ENCODE results near the gene CEP41. TPM values are rescaled to one million over a fixed set of nuclear protein-coding genes. Genes with fewer than 3 reads are reported as not detected.

Gene CEP41
- total RNA-seq, 3 donors from 2014 or later: 5.9 to 8.9 (median 7.0) TPM

GRCh38 chr7:130346941-130347340 lies 93.9 kb downstream of the CEP41 start:
- intact Hi-C loops (cut with DNase I; ENCODE audit: low total_unique reads): no loop called here
- Histone ChIP-seq H3K4me3 (no peak overlapping the region), H3K27me3 (no peaks in the 10 kb centered on the region), H3K27ac (no peak overlapping the region), H3K36me3 (no peaks in the 10 kb centered on the region), H3K9me3 (no peaks in the 10 kb centered on the region), H3K4me1 (peaks cover 0 to 9% of the 10 kb centered on the region in 2 donors)
- DNase-seq (ENCODE audit: low spot score in 2 of 2): no peak
- TF ChIP-seq POLR2A (IDR thresholded peaks at IDR 0.05): no peak

- H3K9me3 ChIP-seq: no peaks in the 10 kb centered on the region
- H3K36me3 ChIP-seq: no peaks in the 10 kb centered on the region
- H3K4me1 ChIP-seq: peaks cover 0 to 7% of the 10 kb centered on the region in 2 donors
- intact Hi-C loops (cut with DNase I; ENCODE audit: low total_unique reads): no loop called here
- no peak overlapping the region for H3K4me3 ChIP-seq
- DNase-seq (ENCODE audit: low spot score in 2 of 2): no peak
- TF ChIP-seq CTCF (IDR thresholded peaks at IDR 0.05) (no peak), POLR2A (IDR thresholded peaks at IDR 0.05) (no peak), POLR2AphosphoS5 (IDR thresholded peaks at IDR 0.05) (no peak)
- H3K27me3 ChIP-seq: no peaks in the 10 kb centered on the region
- H3K27ac ChIP-seq: no peak overlapping the region
These were observed 94.5 kb downstream of the CEP41 start for GRCh38 chr7:130346177-130346905.

DNA sequence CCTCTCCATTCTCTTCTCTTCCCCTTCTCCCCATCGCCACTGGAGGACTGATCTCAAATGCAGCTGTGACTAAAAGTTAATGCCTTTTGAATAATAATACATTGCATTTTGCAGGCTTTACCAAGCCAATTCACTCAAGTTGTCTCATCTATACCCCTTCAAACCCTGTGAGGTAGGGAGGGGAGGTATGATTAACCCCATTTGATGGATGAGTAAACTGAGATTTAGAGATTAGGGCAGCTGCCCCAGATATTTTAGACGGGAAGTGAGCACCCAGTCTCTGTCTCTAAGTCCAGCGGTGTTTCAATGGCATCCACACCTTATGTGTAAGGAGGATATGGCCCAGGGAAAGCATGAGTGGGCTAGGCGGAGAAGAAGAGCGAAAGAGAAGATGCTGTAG lies 95.1 kb downstream of the CEP41 start:
- H3K4me1 ChIP-seq: peaks cover 0 to 1% of the 10 kb centered on the region in 2 donors
- intact Hi-C loops (cut with DNase I; ENCODE audit: low total_unique reads): no loop called here
- TF ChIP-seq CTCF (IDR thresholded peaks at IDR 0.05) (no peak), POLR2A (IDR thresholded peaks at IDR 0.05) (no peak), POLR2AphosphoS5 (IDR thresholded peaks at IDR 0.05) (no peak)
- H3K9me3 ChIP-seq: no peaks in the 10 kb centered on the region
- no peak for DNase-seq (ENCODE audit: low spot score in 2 of 2)
- no peaks in the 10 kb centered on the region for H3K27me3 ChIP-seq
- H3K36me3 ChIP-seq: no peaks in the 10 kb centered on the region
- H3K4me3 ChIP-seq: no peak overlapping the region
- no peak overlapping the region for H3K27ac ChIP-seq

DNA sequence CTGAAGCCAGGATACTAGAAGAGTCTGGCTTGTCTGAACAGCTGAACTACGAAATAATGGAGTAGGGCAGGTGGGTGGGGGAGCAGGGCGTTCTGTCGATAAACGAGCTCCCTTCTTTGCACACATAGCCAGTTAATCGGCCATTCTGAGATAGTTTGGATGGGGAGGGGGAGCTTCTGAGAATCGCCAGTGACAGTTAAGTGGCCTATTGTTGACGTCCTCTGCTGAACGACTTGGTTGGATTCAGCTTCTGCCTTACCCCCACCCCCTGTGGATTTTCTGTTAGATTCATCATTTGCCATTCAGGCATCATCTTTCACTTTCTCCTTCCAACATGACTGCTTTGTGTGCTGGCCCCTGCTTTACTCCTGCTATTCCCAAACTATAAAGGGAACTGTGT lies 95.7 kb downstream of the CEP41 start:
- H3K27me3 ChIP-seq: no peaks in the 10 kb centered on the region
- TF ChIP-seq POLR2A (IDR thresholded peaks at IDR 0.05): no peak
- no peak for TF ChIP-seq CTCF (IDR thresholded peaks at IDR 0.05)
- TF ChIP-seq POLR2AphosphoS5 (IDR thresholded peaks at IDR 0.05): no peak
- no peak overlapping the region for H3K27ac ChIP-seq
- intact Hi-C loops (cut with DNase I; ENCODE audit: low total_unique reads): no loop called here
- no peak overlapping the region for H3K4me3 ChIP-seq
- no peaks in the 10 kb centered on the region for H3K36me3 ChIP-seq
- DNase-seq (ENCODE audit: low spot score in 2 of 2): no peak
- no peaks in the 10 kb centered on the region for H3K4me1 ChIP-seq
- H3K9me3 ChIP-seq: no peaks in the 10 kb centered on the region

GRCh38 chr7:130344271-130344866 lies 96.4 kb downstream of the CEP41 start, which contains the start of gene CPA5:
Gene CPA5, plus strand, starts transcription at chr7:130344816. Its CDS starts 1,670 bp downstream, at chr7:130346486.
- intact Hi-C loops (cut with DNase I; ENCODE audit: low total_unique reads): no loop called here
- DNase-seq (ENCODE audit: low spot score in 2 of 2): no peak
- TF ChIP-seq POLR2AphosphoS5 (IDR thresholded peaks at IDR 0.05) (no peak), CTCF (IDR thresholded peaks at IDR 0.05) (no peak), POLR2A (IDR thresholded peaks at IDR 0.05) (no peak)

More at GRCh38 chr7:130344271-130344866, 96.4 kb downstream of the CEP41 start, which contains the start of gene CPA5:
- Histone ChIP-seq H3K27ac (no peak within 1 kb of the TSS), H3K4me1 (no peaks in the 10 kb centered on the region), H3K9me3 (no peaks in the 10 kb centered on the region), H3K4me3 (no peak within 1 kb of the TSS), H3K36me3 (no peaks in the 10 kb centered on the region), H3K27me3 (no peaks in the 10 kb centered on the region)

Other genes starting within 250 kb of the CEP41 start
- gene TMEM209, start 235.6 kb downstream of the CEP41 start, total RNA-seq: 10 to 100 TPM in 2 of 3 donors, 1 to 10 TPM in 1; 9.0 to 15.7 (median 13.8) TPM
- gene SSMEM1, start 233.2 kb downstream of the CEP41 start, total RNA-seq: not detected
- not detected for gene CPA2, start 174.2 kb downstream of the CEP41 start, total RNA-seq
- 1 to 10 TPM in 1 of 3 donors, under 1 TPM in 1, not detected in 1; 0.98 to 2.0 TPM for gene CPA4, start 147.9 kb downstream of the CEP41 start, total RNA-seq
- gene CPA5, start 96.2 kb downstream of the CEP41 start, total RNA-seq: not detected
- under 1 TPM in 2 of 3 donors, not detected in 1; 0.73 to 0.96 TPM for gene CPA1, start 60.5 kb downstream of the CEP41 start, total RNA-seq
- 10 to 100 TPM; 54.9 to 95.7 (median 60.3) TPM for gene MEST, start 51.1 kb upstream of the CEP41 start, total RNA-seq
- gene COPG2, start 227.7 kb upstream of the CEP41 start, total RNA-seq: 10 to 100 TPM; 21.3 to 37.8 (median 27.2) TPM
- not detected for gene TSGA13, start 245.5 kb upstream of the CEP41 start, total RNA-seq